Uterus (tissue), 4 donors: Measurements from ENCODE around the gene CBLN3. TPM values are rescaled to one million over a fixed set of nuclear protein-coding genes. Genes with fewer than 3 reads are reported as not detected.
"Not testable (repeated sequence)": the region's sequence is repeated elsewhere in the genome, so short reads cannot be mapped to it uniquely, and the experiment has no call there.

Experiments
- DNase-seq, 2 donors: peaks; one replicate each; pipeline ENCODE4 v3.0.0-alpha.2; 2019 to 2020
- H3K27ac ChIP-seq, 2 donors: fragments of 200-600 bp; sonication (generic); 1 replicate in 1 of 2; 2 replicates in 1 of 2; pipeline ENCODE4 v1.5.1; 2016 to 2018
- H3K27me3 ChIP-seq, 2 donors: fragments of 200-600 bp; sonication (generic); one replicate each; pipeline ENCODE4 v1.5.1; 2018 to 2019; ENCODE audit warnings: control low read depth in 1 of 2
- H3K36me3 ChIP-seq, 2 donors: fragments of 200-600 bp; sonication (generic); one replicate each; pipeline ENCODE4 v1.5.1; 2019; ENCODE audit warnings: control low read depth in 1 of 2
- H3K4me1 ChIP-seq, 2 donors: fragments of 200-600 bp; sonication (generic); one replicate each; pipeline ENCODE4 v1.5.1; 2018 to 2019; ENCODE audit warnings: control low read depth in 1 of 2
- H3K4me3 ChIP-seq, 2 donors: fragments of 200-600 bp; sonication (generic); 1 replicate in 1 of 2; 2 replicates in 1 of 2; pipeline ENCODE4 v1.5.1; 2018 to 2019; ENCODE audit warnings: mild to moderate bottlenecking in 1 of 2
- H3K9me3 ChIP-seq, 2 donors: fragments of 200-600 bp; sonication (generic); one replicate each; pipeline ENCODE4 v1.5.1; 2019; ENCODE audit warnings: control low read depth in 1 of 2
- CTCF ChIP-seq, 4 experiments: fragments of 200-600 bp in 2 of 4; fragments of 450-650 bp in 2 of 4; sonication (generic) in 2 of 4; IDR thresholded peaks; one replicate each; pipeline ENCODE4 v1.5.1; 2016 to 2019; ENCODE audit warnings: antibody characterized with exemption in 4 of 4, mild to moderate bottlenecking in 2 of 4, moderate library complexity in 1 of 4
- POLR2A ChIP-seq, 2 donors: fragments of 450-650 bp; IDR thresholded peaks; one replicate each; pipeline ENCODE4 v1.6.1; 2016; ENCODE audit warnings: antibody characterized with exemption in 2 of 2, mild to moderate bottlenecking in 1 of 2, moderate library complexity in 1 of 2
- intact Hi-C: fragments of 100-400 bp; cut with DNase I; formaldehyde crosslinking; loops from one replicate; pipeline ENCODE4 v1.15.1; 2023; ENCODE audit warnings: low total_unique reads
- total RNA-seq, 4 donors: library from RNA; depleted of rRNA in 3 of 4; stranded (reverse); fragments of >200 nt in 3 of 4; gene quantifications; one replicate each; pipeline versions ENCODE4 v1.1.0 to v1.2.4, GENCODE V29; 2014 to 2023
- donor health status: DM: yes; HTN: yes; CAD: no.

CBLN3 gene
- total RNA-seq, 4 donors from 2014 or later = 1.3 to 3.3 (median 3.2) TPM; not detected in 1

DNA sequence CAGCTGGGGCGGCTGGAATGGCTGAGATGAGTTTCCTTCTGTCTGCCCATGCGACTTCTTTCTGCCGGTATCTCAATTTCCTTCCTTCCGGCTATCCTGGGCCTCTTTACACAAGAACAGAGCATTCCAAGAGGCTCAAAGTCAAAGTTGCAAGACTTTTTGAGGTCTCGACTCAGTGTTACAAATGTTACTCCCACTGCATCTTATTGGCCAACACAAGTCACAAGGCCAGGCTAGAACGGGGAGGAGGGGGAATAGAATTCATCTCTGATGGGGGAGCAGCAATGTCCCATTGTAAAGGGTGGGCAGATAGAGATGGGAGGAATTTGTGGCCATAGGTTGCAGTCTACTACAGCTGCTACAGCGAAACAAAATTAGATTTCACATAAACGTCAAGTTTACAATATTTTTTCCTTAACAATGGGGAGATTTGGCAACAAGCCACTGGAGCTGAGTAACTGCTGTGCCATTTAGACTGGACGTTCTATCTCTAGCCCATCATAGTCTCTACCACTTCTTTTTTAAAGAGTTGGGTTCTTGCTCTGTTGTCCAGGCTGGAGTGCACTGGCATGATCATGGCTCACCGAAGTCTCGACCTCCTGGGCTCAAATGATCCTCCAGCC lies 40.1 kb downstream of the CBLN3 start:
- DNase-seq = no peak
- no peak overlapping the region for H3K27ac ChIP-seq
- no peak for TF ChIP-seq POLR2A (IDR thresholded peaks at IDR 0.05)
- no peak for TF ChIP-seq CTCF (IDR thresholded peaks at IDR 0.05)
- no peaks in the 10 kb centered on the region for H3K9me3 ChIP-seq
- intact Hi-C loops = no loop called here
- H3K4me3 ChIP-seq = no peak overlapping the region
- no peaks in the 10 kb centered on the region for H3K4me1 ChIP-seq
- H3K27me3 ChIP-seq = no peaks in the 10 kb centered on the region
- H3K36me3 ChIP-seq = no peaks in the 10 kb centered on the region

DNA sequence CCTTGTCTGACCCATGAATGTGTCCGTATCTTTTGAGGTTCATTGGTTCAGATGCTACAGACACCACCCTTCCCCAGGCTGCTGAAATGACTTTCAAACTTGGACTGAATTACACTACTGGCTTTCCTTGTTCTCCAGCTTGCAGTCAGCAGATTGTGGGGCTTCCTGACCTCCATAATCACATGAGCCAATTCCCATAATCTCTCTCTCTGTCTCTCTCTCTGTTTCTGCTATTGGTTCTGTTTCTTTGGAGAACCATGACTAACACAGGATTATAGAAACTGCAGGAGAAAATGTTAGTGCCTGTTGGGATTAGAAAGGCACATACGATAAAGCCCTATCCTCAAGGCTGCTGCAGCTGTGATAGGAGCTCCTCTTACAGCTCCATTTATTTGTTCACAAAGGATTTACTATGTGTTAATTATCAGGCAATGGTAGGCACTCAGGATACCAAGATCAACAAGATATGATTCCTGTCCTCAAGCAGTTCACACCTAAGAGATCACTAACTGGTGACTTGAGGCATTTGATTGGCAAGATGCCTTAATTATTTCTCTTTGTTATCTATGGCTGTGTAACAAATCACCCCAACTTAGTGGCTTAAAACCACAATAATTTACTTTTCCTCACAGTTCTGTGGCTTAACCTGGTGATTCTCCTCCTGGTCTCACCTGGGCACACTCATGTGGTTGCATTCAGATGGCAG lies 40.8 kb downstream of the CBLN3 start:
- no peaks in the 10 kb centered on the region for H3K36me3 ChIP-seq
- no peaks in the 10 kb centered on the region for H3K4me1 ChIP-seq
- no peaks in the 10 kb centered on the region for H3K27me3 ChIP-seq
- intact Hi-C loops = no loop called here
- TF ChIP-seq POLR2A (IDR thresholded peaks at IDR 0.05) (no peak), CTCF (IDR thresholded peaks at IDR 0.05) (no peak)
- DNase-seq = no peak
- no peaks in the 10 kb centered on the region for H3K9me3 ChIP-seq
- no peak overlapping the region for H3K27ac ChIP-seq
- H3K4me3 ChIP-seq = no peak overlapping the region

- H3K27ac ChIP-seq, H3K4me1 ChIP-seq, DNase-seq, H3K36me3 ChIP-seq, H3K9me3 ChIP-seq, H3K27me3 ChIP-seq, H3K4me3 ChIP-seq, intact Hi-C loops: not testable (repeated sequence)
These were observed 41.9 kb downstream of the CBLN3 start for GRCh38 chr14:24387579-24387978.

DNA sequence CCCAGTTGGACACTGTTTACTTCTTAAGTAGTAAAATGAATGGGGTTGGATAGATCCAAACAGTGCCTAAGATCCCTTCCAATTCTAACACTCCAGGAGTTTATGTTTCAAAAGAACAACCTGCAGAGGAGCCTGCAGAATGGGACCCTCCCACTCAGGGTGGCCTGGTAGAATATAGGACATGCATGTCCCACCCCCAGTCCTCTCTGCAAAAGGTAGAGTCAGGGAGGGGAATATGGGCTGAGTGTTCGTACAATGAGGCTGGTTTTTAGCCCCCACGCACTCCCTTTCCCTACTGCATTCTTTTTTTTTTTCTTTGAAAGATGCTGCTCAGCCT lies 42.5 kb downstream of the CBLN3 start:
- no peaks in the 10 kb centered on the region for H3K4me1 ChIP-seq
- no peak overlapping the region for H3K27ac ChIP-seq
- H3K4me3 ChIP-seq = no peak overlapping the region
- no peaks in the 10 kb centered on the region for H3K27me3 ChIP-seq
- intact Hi-C loops = no loop called here
- no peaks in the 10 kb centered on the region for H3K36me3 ChIP-seq
- no peak for DNase-seq
- TF ChIP-seq CTCF (IDR thresholded peaks at IDR 0.05) (no peak), POLR2A (IDR thresholded peaks at IDR 0.05) (no peak)
- no peaks in the 10 kb centered on the region for H3K9me3 ChIP-seq

- Histone ChIP-seq H3K27me3 (no peaks in the 10 kb centered on the region), H3K4me3 (no peak overlapping the region), H3K36me3 (no peaks in the 10 kb centered on the region), H3K27ac (no peak overlapping the region), H3K4me1 (no peaks in the 10 kb centered on the region), H3K9me3 (no peaks in the 10 kb centered on the region)
- intact Hi-C loops = no loop called here
- DNase-seq = no peak
- TF ChIP-seq POLR2A (IDR thresholded peaks at IDR 0.05) (no peak), CTCF (IDR thresholded peaks at IDR 0.05) (no peak)
These were observed 43.9 kb downstream of the CBLN3 start for GRCh38 chr14:24385524-24385923.
